ENCODE data around the gene EFNA1.

EFNA1 gene

GRCh38 chr1:155127105-155127966 is at the start of gene EFNA1:
TSS of gene EFNA1 (plus strand) at chr1:155127876. CDS start at chr1:155127978, 102 bp downstream.
- Histone ChIP-seq H3K4me1 (ENCODE audit: insufficient read depth, low read length, poor library complexity, severe bottlenecking) (peaks cover 25% of the 10 kb centered on the region), H3K9me3 (ENCODE audit: insufficient read depth, low read depth, low read length) (no peaks in the 10 kb centered on the region), H3K27me3 (ENCODE audit: insufficient read depth, low read length, poor library complexity, severe bottlenecking) (peaks cover 19% of the 10 kb centered on the region), H3K4me3 (ENCODE audit: low read length, poor library complexity, severe bottlenecking) (peak within 1 kb of the TSS; percentile 67), H4K20me1 (ENCODE audit: insufficient read depth, low read length, poor library complexity, severe bottlenecking) (no peaks in the 10 kb centered on the region), H3K9me2 (replicated peaks; ENCODE audit: low read depth, low read length) (no peaks in the 10 kb centered on the region), H3K4me2 (ENCODE audit: low read depth, low read length, poor library complexity, severe bottlenecking) (peak within 1 kb of the TSS; percentile 74), H3F3A (ENCODE audit: low read depth) (no peaks in the 10 kb centered on the region), H2AFZ (ENCODE audit: low read length) (peak within 1 kb of the TSS; percentile 71), H3K36me3 (ENCODE audit: insufficient read depth, low read length) (no peaks in the 10 kb centered on the region), H3K9ac (ENCODE audit: low read depth, low read length, poor library complexity, severe bottlenecking) (peak within 1 kb of the TSS; percentile 47), H3K79me2 (ENCODE audit: insufficient read depth, low read length) (no peaks in the 10 kb centered on the region)
- TF ChIP-seq CTCF (conservative IDR thresholded peaks at IDR 0.05; ENCODE audit: low read length) (no peak), EZH2phosphoT487 (IDR thresholded peaks at IDR 0.05; ENCODE audit: borderline replicate concordance) (no peak)

- Histone ChIP-seq H3K36me3 (ENCODE audit: insufficient read depth, low read length) (no peaks in the 10 kb centered on the region), H3K27me3 (ENCODE audit: insufficient read depth, low read length, poor library complexity, severe bottlenecking) (no peaks in the 10 kb centered on the region), H3K4me3 (ENCODE audit: low read length, poor library complexity, severe bottlenecking) (peak within 1 kb of the TSS; percentile 77), H3F3A (ENCODE audit: low read depth) (peaks cover 7% of the 10 kb centered on the region; the same call in 1 of the 2 replicates), H4K20me1 (ENCODE audit: insufficient read depth, low read length, poor library complexity, severe bottlenecking) (no peaks in the 10 kb centered on the region), H2AFZ (ENCODE audit: low read length) (no peak within 1 kb of the TSS), H3K4me2 (ENCODE audit: low read depth, low read length, poor library complexity, severe bottlenecking) (peak within 1 kb of the TSS; percentile 92), H3K9me3 (ENCODE audit: insufficient read depth, low read depth, low read length) (no peaks in the 10 kb centered on the region), H3K9ac (ENCODE audit: low read depth, low read length, poor library complexity, severe bottlenecking) (peak within 1 kb of the TSS; percentile 18), H3K79me2 (ENCODE audit: insufficient read depth, low read length) (no peaks in the 10 kb centered on the region), H3K4me1 (ENCODE audit: insufficient read depth, low read length, poor library complexity, severe bottlenecking) (peaks cover 61% of the 10 kb centered on the region), H3K9me2 (replicated peaks; ENCODE audit: low read depth, low read length) (no peaks in the 10 kb centered on the region)
- no peak for TF ChIP-seq EZH2phosphoT487 (IDR thresholded peaks at IDR 0.05; ENCODE audit: borderline replicate concordance)
- TF ChIP-seq CTCF (conservative IDR thresholded peaks at IDR 0.05; ENCODE audit: low read length): no peak
Observed at GRCh38 chr1:155078469-155079209, 49.0 kb upstream of the EFNA1 start, which contains the start of gene EFNA3. TSS of gene EFNA3 (plus strand) at chr1:155078837. CDS start at chr1:155078942, 105 bp downstream.

GRCh38 chr1:155079210-155079486 is 48.5 kb upstream of the EFNA1 start:
- H3K27me3 ChIP-seq (ENCODE audit: insufficient read depth, low read length, poor library complexity, severe bottlenecking): no peaks in the 10 kb centered on the region
- H3F3A ChIP-seq (ENCODE audit: low read depth): peaks cover 7% of the 10 kb centered on the region; the same call in 1 of the 2 replicates
- H3K9me2 ChIP-seq (replicated peaks; ENCODE audit: low read depth, low read length): no peaks in the 10 kb centered on the region
- no peaks in the 10 kb centered on the region for H4K20me1 ChIP-seq (ENCODE audit: insufficient read depth, low read length, poor library complexity, severe bottlenecking)
- H2AFZ ChIP-seq (ENCODE audit: low read length): no peak overlapping the region
- peaks cover 60% of the 10 kb centered on the region for H3K4me1 ChIP-seq (ENCODE audit: insufficient read depth, low read length, poor library complexity, severe bottlenecking)
- no peak overlapping the region for H3K4me3 ChIP-seq (ENCODE audit: low read length, poor library complexity, severe bottlenecking)
- H3K4me2 ChIP-seq (ENCODE audit: low read depth, low read length, poor library complexity, severe bottlenecking): peak overlapping the region; percentile 92
- no peak overlapping the region for H3K9ac ChIP-seq (ENCODE audit: low read depth, low read length, poor library complexity, severe bottlenecking)
- no peaks in the 10 kb centered on the region for H3K36me3 ChIP-seq (ENCODE audit: insufficient read depth, low read length)
- TF ChIP-seq EZH2phosphoT487 (IDR thresholded peaks at IDR 0.05; ENCODE audit: borderline replicate concordance) (no peak), CTCF (conservative IDR thresholded peaks at IDR 0.05; ENCODE audit: low read length) (no peak)
- H3K79me2 ChIP-seq (ENCODE audit: insufficient read depth, low read length): no peaks in the 10 kb centered on the region
- H3K9me3 ChIP-seq (ENCODE audit: insufficient read depth, low read depth, low read length): no peaks in the 10 kb centered on the region
